Measurements from ENCODE around the gene SH3YL1. TPM values are rescaled to one million over a fixed set of nuclear protein-coding genes. Genes with fewer than 3 reads are reported as not detected.

Gene SH3YL1
- total and polyA plus RNA-seq, 3 experiments from 2014 or later: 16.6 to 21.8 (median 19.7) TPM

GRCh38 chr2:249538-250042 is 14.2 kb downstream of the SH3YL1 start:
- peaks cover 0 to 58% (median 16%) of the 10 kb centered on the region in 3 donors for H3K36me3 Mint-ChIP-seq
- peaks cover 4 to 7% (median 6%) of the 10 kb centered on the region in 3 donors for H3K4me1 Mint-ChIP-seq
- no peak for DNase-seq
- no peak overlapping the region for H3K27ac Mint-ChIP-seq
- no peaks in the 10 kb centered on the region for H3K27me3 ChIP-seq (ENCODE audit: insufficient read depth, low read length, poor library complexity, severe bottlenecking)
- no peaks in the 10 kb centered on the region for H3K27me3 Mint-ChIP-seq
- H3K4me3 ChIP-seq (ENCODE audit: low read length): no peak overlapping the region
- H3K4me3 Mint-ChIP-seq: no peak overlapping the region
- H3K27ac ChIP-seq (ENCODE audit: low read depth, low read length): no peak overlapping the region
- peaks cover 13% of the 10 kb centered on the region for H3K36me3 ChIP-seq (ENCODE audit: insufficient read depth, low read length)
- H3K9me3 Mint-ChIP-seq: no peaks in the 10 kb centered on the region
- POLR2A ChIA-PET: no interaction called here
- CTCF ChIA-PET: interaction anchor here (1.0 to 1.5 kb wide), 2 partner anchors 11 to 387 kb away, joined by 3 to 4 read pairs; no protein-coding TSS in a partner anchor
- H3K9me3 ChIP-seq (ENCODE audit: low read length): no peaks in the 10 kb centered on the region
- no peaks in the 10 kb centered on the region for H3K4me1 ChIP-seq (ENCODE audit: insufficient read depth, low read length)

GRCh38 chr2:248724-249123 is 15.1 kb downstream of the SH3YL1 start:
- CTCF ChIA-PET: no interaction called here
- H3K4me1 ChIP-seq (ENCODE audit: insufficient read depth, low read length): no peaks in the 10 kb centered on the region
- H3K27ac Mint-ChIP-seq: no peak overlapping the region
- no peak for DNase-seq
- H3K9me3 ChIP-seq (ENCODE audit: low read length): no peaks in the 10 kb centered on the region
- H3K27ac ChIP-seq (ENCODE audit: low read depth, low read length): no peak overlapping the region
- POLR2A ChIA-PET: interaction anchor here (0.6 kb wide), 1 partner anchor 186 kb away, joined by 4 read pairs; no protein-coding TSS in a partner anchor
- H3K27me3 Mint-ChIP-seq: no peaks in the 10 kb centered on the region
- peaks cover 13% of the 10 kb centered on the region for H3K36me3 ChIP-seq (ENCODE audit: insufficient read depth, low read length)
- peaks cover 2 to 65% (median 23%) of the 10 kb centered on the region in 3 donors for H3K36me3 Mint-ChIP-seq
- no peaks in the 10 kb centered on the region for H3K9me3 Mint-ChIP-seq
- H3K4me3 ChIP-seq (ENCODE audit: low read length): no peak overlapping the region
- H3K27me3 ChIP-seq (ENCODE audit: insufficient read depth, low read length, poor library complexity, severe bottlenecking): no peaks in the 10 kb centered on the region
- no peak overlapping the region for H3K4me3 Mint-ChIP-seq
- H3K4me1 Mint-ChIP-seq: peaks cover 4 to 7% (median 6%) of the 10 kb centered on the region in 3 donors

DNA sequence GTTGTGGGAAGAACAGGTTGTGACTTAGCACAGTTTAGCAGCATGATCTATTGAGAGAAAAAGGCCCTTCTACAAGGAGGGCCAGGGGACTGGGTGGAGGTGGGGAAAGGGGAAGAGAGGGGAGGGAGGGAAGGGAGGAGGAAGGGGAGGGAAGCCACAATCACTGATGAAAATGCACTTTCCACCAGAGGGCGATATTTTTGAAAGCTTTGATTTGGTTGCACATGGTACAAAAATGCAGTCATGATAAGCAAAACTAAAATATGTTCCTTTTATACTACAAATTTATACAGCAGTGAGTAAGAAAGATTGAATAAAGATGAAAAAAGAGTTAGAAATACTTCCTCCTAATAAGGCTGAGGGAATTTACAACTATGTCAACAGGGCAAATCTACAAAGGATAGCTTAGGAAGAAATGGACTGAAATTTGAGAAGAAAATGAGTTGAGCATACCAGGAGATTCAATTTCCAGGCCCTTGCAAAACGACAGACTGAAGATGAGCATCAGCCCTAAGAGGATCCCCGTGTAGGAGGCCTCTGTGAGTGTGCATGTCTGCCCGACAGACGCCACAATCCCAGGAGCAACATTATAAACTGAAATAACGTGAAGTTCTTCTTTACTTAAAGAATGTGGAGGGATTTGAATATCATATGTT is 17.2 kb downstream of the SH3YL1 start:
- Histone ChIP-seq H3K36me3 (ENCODE audit: insufficient read depth, low read length) (peaks cover 13% of the 10 kb centered on the region), H3K4me3 (ENCODE audit: low read length) (no peak overlapping the region), H3K9me3 (ENCODE audit: low read length) (no peaks in the 10 kb centered on the region), H3K4me1 (ENCODE audit: insufficient read depth, low read length) (no peaks in the 10 kb centered on the region), H3K27ac (ENCODE audit: low read depth, low read length) (no peak overlapping the region), H3K27me3 (ENCODE audit: insufficient read depth, low read length, poor library complexity, severe bottlenecking) (no peaks in the 10 kb centered on the region)
- Mint-ChIP-seq H3K4me1 (peaks cover 4 to 7% (median 6%) of the 10 kb centered on the region in 3 donors), H3K9me3 (no peaks in the 10 kb centered on the region), H3K4me3 (no peak overlapping the region), H3K36me3 (peaks cover 17 to 68% (median 31%) of the 10 kb centered on the region in 3 donors), H3K27ac (peak overlapping the region in 2 of 8 donors; percentile 73 to 74), H3K27me3 (no peaks in the 10 kb centered on the region)
- POLR2A ChIA-PET: no interaction called here
- CTCF ChIA-PET: interaction anchor here (0.8 to 3.4 kb wide), 4 partner anchors 10 to 391 kb away, joined by 3 to 21 read pairs (median 4); no protein-coding TSS in a partner anchor
- peak in 2 of 5 donors; percentile 24 to 44 for DNase-seq

- H3K4me3 Mint-ChIP-seq: no peak overlapping the region
- Histone ChIP-seq H3K4me1 (ENCODE audit: insufficient read depth, low read length) (no peaks in the 10 kb centered on the region), H3K36me3 (ENCODE audit: insufficient read depth, low read length) (peaks cover 7% of the 10 kb centered on the region), H3K9me3 (ENCODE audit: low read length) (no peaks in the 10 kb centered on the region), H3K27ac (ENCODE audit: low read depth, low read length) (no peak overlapping the region), H3K4me3 (ENCODE audit: low read length) (no peak overlapping the region), H3K27me3 (ENCODE audit: insufficient read depth, low read length, poor library complexity, severe bottlenecking) (no peaks in the 10 kb centered on the region)
- CTCF ChIA-PET: interaction anchor here (1.4 kb wide), 1 partner anchor 392 kb away, joined by 3 read pairs; no protein-coding TSS in a partner anchor
- H3K27ac Mint-ChIP-seq: peak overlapping the region in 1 of 8 donors; percentile 18
- no peak for DNase-seq
- peaks cover 4 to 7% (median 6%) of the 10 kb centered on the region in 3 donors for H3K4me1 Mint-ChIP-seq
- peaks cover 29 to 74% (median 43%) of the 10 kb centered on the region in 3 donors for H3K36me3 Mint-ChIP-seq
- no peaks in the 10 kb centered on the region for H3K27me3 Mint-ChIP-seq
- H3K9me3 Mint-ChIP-seq: peaks cover 0 to 7% (median 4%) of the 10 kb centered on the region in 5 donors
- POLR2A ChIA-PET: no interaction called here
These were observed 19.3 kb downstream of the SH3YL1 start for GRCh38 chr2:244547-244946.

DNA sequence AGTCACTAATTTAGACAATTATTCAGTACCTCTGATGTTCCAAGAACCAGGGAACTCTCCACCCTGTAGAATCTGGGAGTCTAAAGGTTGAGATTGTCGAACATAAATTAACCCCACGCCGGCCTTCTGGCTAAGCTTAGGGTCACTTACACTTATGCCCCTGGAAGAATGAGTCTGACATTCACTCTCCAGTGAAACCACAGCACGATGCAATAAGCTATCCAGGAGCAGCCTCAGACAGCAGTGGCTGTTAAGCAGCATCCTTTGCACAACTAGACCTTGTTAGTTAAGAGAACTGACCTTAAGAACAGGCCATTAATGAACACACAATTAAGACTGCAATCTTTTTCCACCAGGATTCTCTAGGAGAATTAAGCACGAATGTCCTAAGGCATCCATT is 25.0 kb downstream of the SH3YL1 start:
- Mint-ChIP-seq H3K4me3 (no peak overlapping the region), H3K36me3 (peaks cover 31 to 64% (median 32%) of the 10 kb centered on the region in 3 donors), H3K27ac (peak overlapping the region in 3 of 8 donors; percentile 8 to 62 (median 33)), H3K27me3 (no peaks in the 10 kb centered on the region), H3K4me1 (peaks cover 16 to 17% (median 17%) of the 10 kb centered on the region in 3 donors), H3K9me3 (peaks cover 0 to 7% (median 4%) of the 10 kb centered on the region in 5 donors)
- no peaks in the 10 kb centered on the region for H3K36me3 ChIP-seq (ENCODE audit: insufficient read depth, low read length)
- no peak for DNase-seq
- H3K4me3 ChIP-seq (ENCODE audit: low read length): no peak overlapping the region
- CTCF ChIA-PET: interaction anchor here (1.3 kb wide), 1 partner anchor 11 kb away, joined by 4 read pairs; no protein-coding TSS in a partner anchor
- POLR2A ChIA-PET: no interaction called here
- no peak overlapping the region for H3K27ac ChIP-seq (ENCODE audit: low read depth, low read length)
- peaks cover 5% of the 10 kb centered on the region for H3K4me1 ChIP-seq (ENCODE audit: insufficient read depth, low read length)
- H3K9me3 ChIP-seq (ENCODE audit: low read length): no peaks in the 10 kb centered on the region
- no peaks in the 10 kb centered on the region for H3K27me3 ChIP-seq (ENCODE audit: insufficient read depth, low read length, poor library complexity, severe bottlenecking)

DNA sequence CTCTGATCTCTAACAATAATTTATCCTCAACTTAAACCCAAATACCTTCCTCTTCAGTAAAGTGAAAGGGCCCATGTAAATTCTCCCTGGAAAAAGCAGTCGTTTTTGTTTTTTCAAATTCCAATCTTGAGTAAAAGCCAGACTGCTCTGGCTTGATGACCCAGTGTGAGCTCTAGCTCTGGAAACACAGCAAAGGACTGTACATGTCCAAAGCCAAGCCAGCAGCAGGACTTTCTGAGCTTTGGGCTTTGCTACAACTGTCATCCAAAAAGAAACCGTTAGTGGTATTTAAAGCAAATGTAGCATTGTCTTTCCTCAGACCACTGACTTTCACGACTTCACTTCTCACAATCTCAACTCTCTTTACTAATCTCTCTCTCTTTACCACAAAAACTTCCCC is 25.4 kb downstream of the SH3YL1 start:
- H3K9me3 Mint-ChIP-seq: peaks cover 0 to 7% (median 4%) of the 10 kb centered on the region in 5 donors
- H3K4me3 Mint-ChIP-seq: no peak overlapping the region
- Histone ChIP-seq H3K27ac (ENCODE audit: low read depth, low read length) (no peak overlapping the region), H3K27me3 (ENCODE audit: insufficient read depth, low read length, poor library complexity, severe bottlenecking) (no peaks in the 10 kb centered on the region), H3K4me3 (ENCODE audit: low read length) (no peak overlapping the region), H3K36me3 (ENCODE audit: insufficient read depth, low read length) (no peaks in the 10 kb centered on the region), H3K9me3 (ENCODE audit: low read length) (no peaks in the 10 kb centered on the region), H3K4me1 (ENCODE audit: insufficient read depth, low read length) (peaks cover 5% of the 10 kb centered on the region)
- peak overlapping the region in 3 of 8 donors; percentile 8 to 62 (median 33) for H3K27ac Mint-ChIP-seq
- DNase-seq: no peak
- ChIA-PET POLR2A (interaction anchor here (0.6 kb wide), 1 partner anchor 10 kb away, joined by 3 read pairs; no protein-coding TSS in a partner anchor), CTCF (interaction anchor here (1.3 kb wide), 1 partner anchor 12 kb away, joined by 4 read pairs; no protein-coding TSS in a partner anchor)
- no peaks in the 10 kb centered on the region for H3K27me3 Mint-ChIP-seq
- H3K4me1 Mint-ChIP-seq: peaks cover 16 to 17% (median 17%) of the 10 kb centered on the region in 3 donors
- peaks cover 28 to 64% (median 28%) of the 10 kb centered on the region in 3 donors for H3K36me3 Mint-ChIP-seq

GRCh38 chr2:237878-238277 is 26.0 kb downstream of the SH3YL1 start:
- H3K27ac Mint-ChIP-seq: peak overlapping the region in 1 of 8 donors; percentile 62
- ChIA-PET CTCF (interaction anchor here (1.3 kb wide), 1 partner anchor 399 kb away, joined by 3 read pairs; no protein-coding TSS in a partner anchor), POLR2A (interaction anchor here (0.6 kb wide), 1 partner anchor 10 kb away, joined by 3 read pairs; no protein-coding TSS in a partner anchor)
- Histone ChIP-seq H3K4me3 (ENCODE audit: low read length) (no peak overlapping the region), H3K9me3 (ENCODE audit: low read length) (no peaks in the 10 kb centered on the region), H3K27me3 (ENCODE audit: insufficient read depth, low read length, poor library complexity, severe bottlenecking) (no peaks in the 10 kb centered on the region), H3K36me3 (ENCODE audit: insufficient read depth, low read length) (no peaks in the 10 kb centered on the region), H3K4me1 (ENCODE audit: insufficient read depth, low read length) (peaks cover 5% of the 10 kb centered on the region), H3K27ac (ENCODE audit: low read depth, low read length) (no peak overlapping the region)
- H3K36me3 Mint-ChIP-seq: peaks cover 22 to 64% (median 25%) of the 10 kb centered on the region in 3 donors
- H3K27me3 Mint-ChIP-seq: no peaks in the 10 kb centered on the region
- peak in 1 of 5 donors; percentile 7 for DNase-seq
- peaks cover 0 to 7% (median 4%) of the 10 kb centered on the region in 5 donors for H3K9me3 Mint-ChIP-seq
- peak overlapping the region in 3 of 7 donors; percentile 48 to 59 (median 58) for H3K4me3 Mint-ChIP-seq
- H3K4me1 Mint-ChIP-seq: peaks cover 16 to 17% (median 17%) of the 10 kb centered on the region in 3 donors
